K562 (cell line): ENCODE results near the gene CSTF2T. TPM values are rescaled to one million over a fixed set of nuclear protein-coding genes. Genes with fewer than 3 reads are reported as not detected.

Experiments used
- ATAC-seq: fragments of 200-7000 bp; cut with Tn5 transposase; 3 replicates; pipeline ENCODE4 v1.9.1; 2020; ENCODE audit warnings: moderate library complexity
- BruUV-seq: library from RNA; stranded (reverse); fragments of 400-500 nt; replicated peaks from 2 replicates; lab custom pipeline; 2021; lab: Mats Ljungman, UMichigan
- CTCF ChIA-PET: fragments of 300-600 bp; formaldehyde crosslinking; extraction: SDS; loops from one replicate; lab custom pipeline; 2021; ENCODE audit warnings: low intra/inter-chr PET ratio; lab: Yijun Ruan, JAX
- POLR2A ChIA-PET: fragments of 300-600, 350-650 bp; sonication (Branson Sonifier 250); formaldehyde crosslinking; extraction: SDS; loops from one replicate; lab custom pipeline; 2021; ENCODE audit warnings: antibody characterized with exemption, inconsistent platforms; lab: Yijun Ruan, JAX
- DNase-seq, 4 experiments: peaks; one replicate each; pipeline versions ENCODE4 v3.0.0 to v3.0.0-alpha.2; 2011 to 2018; ENCODE audit warnings: low spot score in 3 of 4, mixed read lengths in 3 of 4; ENCODE audit errors: extremely low read depth in 1 of 4
- FAIRE-seq: peaks from 2 replicates; lab custom pipeline; 2011; peaks lifted over from hg19 to GRCh38; lab: Jason Lieb, UNC
- H2AFZ ChIP-seq: 2 replicates; pipeline ENCODE4 v1.6.0; 2011; ENCODE audit warnings: low read depth, low read length, control low read depth, inconsistent platforms
- H3K27ac ChIP-seq: fragments of 200-600 bp; 3 replicates; pipeline ENCODE4 v1.8.0; 2011; ENCODE audit warnings: low read depth, mild to moderate bottlenecking, control low read depth, inconsistent platforms, low read length, moderate library complexity, mixed read lengths; ENCODE audit errors: extremely low read depth
- H3K27me3 ChIP-seq, 2 experiments: fragments of 300-600 bp in 1 of 2; 2 replicates in 1 of 2; 3 replicates in 1 of 2; pipeline versions ENCODE4 v1.6.0 to v1.8.0; 2011; ENCODE audit warnings: inconsistent platforms in 2 of 2, low read length in 2 of 2, mild to moderate bottlenecking in 1 of 2, mixed read lengths in 1 of 2, moderate library complexity in 1 of 2; ENCODE audit not compliant: control insufficient read depth in 2 of 2, insufficient read depth in 2 of 2
- H3K36me3 ChIP-seq: fragments of 300-600 bp; 3 replicates; pipeline ENCODE4 v1.8.0; 2011; ENCODE audit warnings: mild to moderate bottlenecking, low read length, inconsistent platforms; ENCODE audit not compliant: control insufficient read depth, insufficient read depth
- H3K4me1 ChIP-seq, 2 experiments: fragments of 200-600 bp in 1 of 2; replicated peaks in 1 of 2; 2 replicates in 1 of 2; 3 replicates in 1 of 2; pipeline versions ENCODE4 v1.5.1 to v1.8.0; 2011; ENCODE audit warnings: inconsistent platforms in 2 of 2, low read length in 2 of 2, mild to moderate bottlenecking in 1 of 2, mixed read lengths in 1 of 2, moderate library complexity in 1 of 2; ENCODE audit not compliant: control insufficient read depth in 2 of 2, insufficient read depth in 2 of 2
- H3K4me2 ChIP-seq: 2 replicates; pipeline ENCODE4 v1.6.1; 2011; ENCODE audit warnings: low read length, control low read depth, inconsistent platforms, mixed read lengths; ENCODE audit not compliant: insufficient read depth
- H3K4me3 ChIP-seq: fragments of 200-600 bp; sonication (generic), shearing (Covaris generic); 2 replicates; pipeline ENCODE4 v1.5.1; 2016; ENCODE audit warnings: control low read depth, inconsistent platforms
- H3K79me2 ChIP-seq: fragments of 200-600 bp; 3 replicates; pipeline ENCODE4 v1.8.0; 2011; ENCODE audit warnings: low read length, inconsistent platforms; ENCODE audit not compliant: control insufficient read depth, insufficient read depth
- H3K9ac ChIP-seq, 2 experiments: 2 replicates each; pipeline versions ENCODE4 v1.6.0 to v1.6.1; 2011; ENCODE audit warnings: low read depth in 2 of 2, low read length in 2 of 2, control low read depth in 1 of 2, inconsistent platforms in 1 of 2, mild to moderate bottlenecking in 1 of 2, mixed read lengths in 1 of 2; ENCODE audit not compliant: insufficient read depth in 1 of 2
- H3K9me1 ChIP-seq: one replicate; pipeline ENCODE4 v1.6.0; 2011; ENCODE audit warnings: inconsistent platforms, mild to moderate bottlenecking, low read length, moderate library complexity; ENCODE audit not compliant: control insufficient read depth, insufficient read depth
- H3K9me3 ChIP-seq: replicated peaks from 2 replicates; pipeline ENCODE4 v1.5.1; 2011; ENCODE audit warnings: low read depth, low read length, inconsistent platforms; ENCODE audit not compliant: control insufficient read depth, insufficient read depth
- H4K20me1 ChIP-seq: replicated peaks from 2 replicates; pipeline ENCODE4 v1.6.1; 2011; ENCODE audit warnings: low read length, inconsistent platforms, mixed read lengths; ENCODE audit not compliant: control insufficient read depth, insufficient read depth
- BDP1 ChIP-seq: IDR thresholded peaks from 3 replicates; pipeline ENCODE4 v1.6.1; 2011; ENCODE audit not compliant: insufficient read length, insufficient read depth
- EP300 ChIP-seq: IDR thresholded peaks from 2 replicates; pipeline ENCODE4 v1.6.1; 2012; ENCODE audit warnings: low read length, improper control_type of control experiment
- GATAD2A ChIP-seq: fragments of 450-650 bp; IDR thresholded peaks from 2 replicates; pipeline ENCODE4 v1.6.1; 2017
- KLF1 ChIP-seq: fragments of 450-650 bp; IDR thresholded peaks from 2 replicates; pipeline ENCODE4 v1.6.1; 2016; ENCODE audit warnings: missing genetic modification characterization, missing compliant biosample characterization
- PYGO2 ChIP-seq: fragments of 450-650 bp; IDR thresholded peaks from 2 replicates; pipeline ENCODE4 v1.6.1; 2016; ENCODE audit warnings: mild to moderate bottlenecking, missing genetic modification characterization, moderate library complexity, missing compliant biosample characterization
- RBM34 ChIP-seq: fragments of 200-400 bp; formaldehyde crosslinking; IDR thresholded peaks from 2 replicates; pipeline ENCODE4 v1.6.1; 2018; ENCODE audit warnings: low read length, borderline replicate concordance; ENCODE audit not compliant: insufficient read depth
- SREBF2 ChIP-seq: sonication (generic); formaldehyde crosslinking; IDR thresholded peaks from 2 replicates; pipeline ENCODE4 v1.4.0; 2020; ENCODE audit warnings: mild to moderate bottlenecking, missing genetic modification reagents
- SRSF3 ChIP-seq: fragments of 200-400 bp; formaldehyde crosslinking; IDR thresholded peaks from 2 replicates; pipeline ENCODE4 v1.6.1; 2016; ENCODE audit warnings: mild to moderate bottlenecking, low read length, moderate library complexity; ENCODE audit not compliant: insufficient read depth
- TRIM24 ChIP-seq, 2 experiments: fragments of 450-650 bp; IDR thresholded peaks; 2 replicates each; pipeline ENCODE4 v1.6.1; 2016
- ZFP36 ChIP-seq: fragments of 150-350 bp; IDR thresholded peaks from 2 replicates; pipeline ENCODE4 v1.6.1; 2018; ENCODE audit warnings: low read length, low read depth; ENCODE audit not compliant: partially characterized antibody
- ZNF175 ChIP-seq: fragments of 200-800 bp; sonication (Bioruptor generic); IDR thresholded peaks from 2 replicates; pipeline ENCODE4 v1.6.1; 2016; ENCODE audit warnings: low read depth, mild to moderate bottlenecking, missing genetic modification characterization, missing compliant biosample characterization
- ZNF217 ChIP-seq: sonication (generic); formaldehyde crosslinking; IDR thresholded peaks from 2 replicates; pipeline ENCODE4 v1.8.0; 2022; ENCODE audit warnings: mild to moderate bottlenecking, missing genetic modification reagents
- ZNF76 ChIP-seq: fragments of 250-450 bp; sonication (Bioruptor Pico); IDR thresholded peaks from 2 replicates; pipeline ENCODE4 v1.4.0; 2020; ENCODE audit warnings: mild to moderate bottlenecking, moderate library complexity, borderline replicate concordance
- WGBS: fragments of 100-300 bp; shearing (Covaris generic); methylation state at CpG from one replicate; pipeline ENCODE4 v1.1.6; 2016; ENCODE audit warnings: low coverage, mixed read lengths; ENCODE audit not compliant: insufficient coverage; ENCODE audit errors: missing lambda C conversion rate; 5-methylcytosine and 5-hydroxymethylcytosine counted together
- in situ Hi-C: fragments of 300-500 bp; cut with MboI; formaldehyde crosslinking; loops from 4 replicates; pipeline ENCODE4 v1.15.0; 2018; ENCODE audit warnings: inconsistent platforms, mixed read lengths
- intact Hi-C: fragments of 100-400 bp; cut with micrococcal nuclease; formaldehyde crosslinking; loops from 2 replicates; pipeline ENCODE4 v1.14.2; 2022
- polyA plus RNA-seq, 8 experiments: library from polyadenylated mRNA; depleted of rRNA in 4 of 8; stranded (reverse) in 5 of 8; unstranded in 3 of 8; fragments of >200 nt; fragmentation: Nextera tagmentation in 2 of 8; fragmentation: Illumina TruSeq in 1 of 8; extraction: Ambion mirVana in 2 of 8; extraction: Trizol in 1 of 8; gene quantifications; 2 replicates each; pipeline versions ENCODE4 v1.2.1 to v1.2.3, GENCODE V29; 2011 to 2014; ENCODE audit warnings: inconsistent platforms in 1 of 8, missing spikeins in 1 of 8
- total RNA-seq, 7 experiments: library from RNA; depleted of rRNA in 6 of 7; stranded (reverse); fragments of >200 nt in 6 of 7; fragmentation: Illumina TruSeq in 2 of 7; extraction: Trizol in 2 of 7; gene quantifications; 2 replicates each; pipeline versions ENCODE4 v1.2.1 to v1.2.3, GENCODE V29; 2011 to 2021; ENCODE audit warnings: low replicate concordance in 1 of 7
- TF ChIP-seq, protein P1 (sequence below): sonication (generic); formaldehyde crosslinking; IDR thresholded peaks from 2 replicates; pipeline ENCODE4 v1.8.1; 2022; ENCODE audit warnings: missing genetic modification reagents
- TF ChIP-seq, protein P2 (sequence below): sonication (generic); formaldehyde crosslinking; IDR thresholded peaks from 2 replicates; pipeline ENCODE4 v1.8.1; 2023; ENCODE audit warnings: mild to moderate bottlenecking, missing genetic modification reagents
- TF ChIP-seq, protein P3 (sequence below): fragments of 450-650 bp; formaldehyde crosslinking; IDR thresholded peaks from 2 replicates; pipeline ENCODE4 v1.4.0; 2020; ENCODE audit warnings: mild to moderate bottlenecking, moderate library complexity

CSTF2T gene
- total and polyA plus RNA-seq, 9 of the 15 experiments (the other 6 are each of a cell fraction or from before 2014, with no cell fraction given), result 10.3 to 32.4 (median 24.2) TPM

DNA sequence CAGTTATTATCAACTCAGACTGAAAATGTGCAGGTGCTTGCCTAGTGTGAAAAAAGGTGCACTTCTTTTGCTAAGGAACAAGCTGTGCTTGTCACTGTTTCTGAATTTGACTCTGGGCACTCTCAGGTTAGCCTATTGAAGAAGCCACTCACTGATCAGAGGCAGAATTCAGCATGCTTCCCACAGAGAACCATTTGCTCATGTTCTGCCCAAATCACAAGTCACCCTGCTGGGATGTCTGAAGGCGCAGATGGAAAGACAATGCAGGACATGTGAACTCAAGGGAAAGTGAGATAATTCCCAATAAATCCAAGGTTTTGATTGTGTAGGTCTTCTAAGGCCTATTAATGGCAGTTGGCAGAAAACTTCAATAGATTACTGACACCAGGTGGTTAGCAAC lies 47.8 kb upstream of the CSTF2T start:
- Histone ChIP-seq H3K4me3 (no peak overlapping the region), H3K27ac (no peak overlapping the region), H3K79me2 (no peaks in the 10 kb centered on the region), H3K9me1 (no peaks in the 10 kb centered on the region), H3K27me3 (no peaks in the 10 kb centered on the region), H3K9me3 (no peaks in the 10 kb centered on the region), H3K4me2 (no peak overlapping the region), H4K20me1 (no peaks in the 10 kb centered on the region), H2AFZ (no peak overlapping the region), H3K9ac (no peak overlapping the region), H3K36me3 (no peaks in the 10 kb centered on the region), H3K4me1 (no peaks in the 10 kb centered on the region)
- DNase-seq (no peak), FAIRE-seq (no peak), ATAC-seq (no peak)
- 10% methylated on average over 1 of the region's 1 CpG for WGBS
- intact Hi-C loops (no loop called here), in situ Hi-C loops (no loop called here)
- ChIA-PET POLR2A (no interaction called here), CTCF (interaction anchor here (0.6 kb wide), 1 partner anchor 469 kb away, joined by 3 read pairs; no protein-coding TSS in a partner anchor)
- TF ChIP-seq GATAD2A, result no peak
- no peak for TF ChIP-seq RBM34
- no peak for TF ChIP-seq SREBF2
- no peak for TF ChIP-seq KLF1
- TF ChIP-seq, protein P1, sequence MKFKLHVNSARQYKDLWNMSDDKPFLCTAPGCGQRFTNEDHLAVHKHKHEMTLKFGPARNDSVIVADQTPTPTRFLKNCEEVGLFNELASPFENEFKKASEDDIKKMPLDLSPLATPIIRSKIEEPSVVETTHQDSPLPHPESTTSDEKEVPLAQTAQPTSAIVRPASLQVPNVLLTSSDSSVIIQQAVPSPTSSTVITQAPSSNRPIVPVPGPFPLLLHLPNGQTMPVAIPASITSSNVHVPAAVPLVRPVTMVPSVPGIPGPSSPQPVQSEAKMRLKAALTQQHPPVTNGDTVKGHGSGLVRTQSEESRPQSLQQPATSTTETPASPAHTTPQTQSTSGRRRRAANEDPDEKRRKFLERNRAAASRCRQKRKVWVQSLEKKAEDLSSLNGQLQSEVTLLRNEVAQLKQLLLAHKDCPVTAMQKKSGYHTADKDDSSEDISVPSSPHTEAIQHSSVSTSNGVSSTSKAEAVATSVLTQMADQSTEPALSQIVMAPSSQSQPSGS (CRISPR knock-in tag), result no peak
- TF ChIP-seq ZNF217 (CRISPR knock-in tag), result no peak
- no peak for TF ChIP-seq EP300
- TF ChIP-seq ZFP36, result no peak
- no peak for TF ChIP-seq ZNF175 (CRISPR knock-in tag)
- TF ChIP-seq TRIM24 (IDR thresholded peaks at IDR 0.05), result no peak
- TF ChIP-seq BDP1, result no peak
- TF ChIP-seq, protein P2, sequence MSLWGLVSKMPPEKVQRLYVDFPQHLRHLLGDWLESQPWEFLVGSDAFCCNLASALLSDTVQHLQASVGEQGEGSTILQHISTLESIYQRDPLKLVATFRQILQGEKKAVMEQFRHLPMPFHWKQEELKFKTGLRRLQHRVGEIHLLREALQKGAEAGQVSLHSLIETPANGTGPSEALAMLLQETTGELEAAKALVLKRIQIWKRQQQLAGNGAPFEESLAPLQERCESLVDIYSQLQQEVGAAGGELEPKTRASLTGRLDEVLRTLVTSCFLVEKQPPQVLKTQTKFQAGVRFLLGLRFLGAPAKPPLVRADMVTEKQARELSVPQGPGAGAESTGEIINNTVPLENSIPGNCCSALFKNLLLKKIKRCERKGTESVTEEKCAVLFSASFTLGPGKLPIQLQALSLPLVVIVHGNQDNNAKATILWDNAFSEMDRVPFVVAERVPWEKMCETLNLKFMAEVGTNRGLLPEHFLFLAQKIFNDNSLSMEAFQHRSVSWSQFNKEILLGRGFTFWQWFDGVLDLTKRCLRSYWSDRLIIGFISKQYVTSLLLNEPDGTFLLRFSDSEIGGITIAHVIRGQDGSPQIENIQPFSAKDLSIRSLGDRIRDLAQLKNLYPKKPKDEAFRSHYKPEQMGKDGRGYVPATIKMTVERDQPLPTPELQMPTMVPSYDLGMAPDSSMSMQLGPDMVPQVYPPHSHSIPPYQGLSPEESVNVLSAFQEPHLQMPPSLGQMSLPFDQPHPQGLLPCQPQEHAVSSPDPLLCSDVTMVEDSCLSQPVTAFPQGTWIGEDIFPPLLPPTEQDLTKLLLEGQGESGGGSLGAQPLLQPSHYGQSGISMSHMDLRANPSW (CRISPR knock-in tag), result no peak
- TF ChIP-seq ZNF76, result no peak
- TF ChIP-seq PYGO2 (tag), result no peak
- TF ChIP-seq, protein P3, sequence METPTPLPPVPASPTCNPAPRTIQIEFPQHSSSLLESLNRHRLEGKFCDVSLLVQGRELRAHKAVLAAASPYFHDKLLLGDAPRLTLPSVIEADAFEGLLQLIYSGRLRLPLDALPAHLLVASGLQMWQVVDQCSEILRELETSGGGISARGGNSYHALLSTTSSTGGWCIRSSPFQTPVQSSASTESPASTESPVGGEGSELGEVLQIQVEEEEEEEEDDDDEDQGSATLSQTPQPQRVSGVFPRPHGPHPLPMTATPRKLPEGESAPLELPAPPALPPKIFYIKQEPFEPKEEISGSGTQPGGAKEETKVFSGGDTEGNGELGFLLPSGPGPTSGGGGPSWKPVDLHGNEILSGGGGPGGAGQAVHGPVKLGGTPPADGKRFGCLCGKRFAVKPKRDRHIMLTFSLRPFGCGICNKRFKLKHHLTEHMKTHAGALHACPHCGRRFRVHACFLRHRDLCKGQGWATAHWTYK (CRISPR knock-in tag), result no peak
- TF ChIP-seq SRSF3, result no peak
- BruUV-seq, result no TSS peak
